Stimulated activated CD4-positive, alpha-beta T cell treated with anti-CD3 and anti-CD28 coated beads, Interleukin-1b, Interleukin-23, amount 100 ng/mL, for 1 hour (primary cell): ENCODE results near the gene HOXA1.

Source experiments
- DNase-seq, 2 donors: peaks; one replicate each; pipeline ENCODE4 v3.0.0-alpha.2; 2020; ENCODE audit warnings: low read depth in 2 of 2

Gene HOXA1

DNA sequence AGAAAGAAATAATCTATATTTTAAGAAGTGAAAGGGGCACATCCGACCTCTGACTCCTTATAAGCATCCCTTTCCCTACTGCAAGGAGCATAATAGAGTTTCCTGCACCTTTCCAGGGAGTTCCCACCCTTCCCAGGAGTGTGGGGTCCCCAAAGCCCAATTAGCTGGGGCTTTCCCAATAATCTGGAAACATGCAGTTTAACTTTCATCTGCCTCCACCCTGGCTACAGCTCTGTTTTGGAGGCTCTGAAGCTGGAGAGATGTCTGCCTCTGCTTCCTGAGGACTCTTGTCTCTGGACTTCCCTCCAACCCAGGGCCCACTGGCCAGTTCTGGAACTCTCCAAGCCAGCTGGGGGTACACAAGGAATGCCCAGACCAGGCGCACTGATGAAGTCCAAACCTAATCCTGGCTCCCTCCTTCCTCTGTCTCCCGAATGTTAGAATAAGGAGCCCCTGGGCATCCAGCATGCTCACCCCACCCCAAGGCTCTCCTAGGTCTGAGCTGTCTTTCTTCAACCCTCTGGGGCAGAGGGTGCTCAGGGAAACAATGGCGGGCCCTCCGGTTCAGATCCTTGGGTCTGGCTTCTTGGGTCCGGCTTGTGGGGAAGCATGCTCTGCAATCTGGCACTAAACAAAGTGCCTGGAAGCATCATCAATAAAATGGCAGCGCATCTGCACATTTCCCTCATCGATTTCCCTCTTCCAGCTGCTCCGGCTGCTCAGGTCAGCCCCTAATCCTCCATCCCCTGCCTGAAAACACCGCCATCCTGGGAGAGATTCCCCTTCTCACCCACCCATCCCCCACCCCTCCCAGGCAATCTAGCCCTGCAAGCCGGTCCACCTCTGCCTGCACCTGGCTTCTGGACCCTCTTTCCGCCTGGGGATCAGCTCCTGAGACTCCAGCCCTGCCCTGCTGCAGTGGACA lies 21.4 kb upstream of the HOXA1 start:
- no peak for DNase-seq

DNA sequence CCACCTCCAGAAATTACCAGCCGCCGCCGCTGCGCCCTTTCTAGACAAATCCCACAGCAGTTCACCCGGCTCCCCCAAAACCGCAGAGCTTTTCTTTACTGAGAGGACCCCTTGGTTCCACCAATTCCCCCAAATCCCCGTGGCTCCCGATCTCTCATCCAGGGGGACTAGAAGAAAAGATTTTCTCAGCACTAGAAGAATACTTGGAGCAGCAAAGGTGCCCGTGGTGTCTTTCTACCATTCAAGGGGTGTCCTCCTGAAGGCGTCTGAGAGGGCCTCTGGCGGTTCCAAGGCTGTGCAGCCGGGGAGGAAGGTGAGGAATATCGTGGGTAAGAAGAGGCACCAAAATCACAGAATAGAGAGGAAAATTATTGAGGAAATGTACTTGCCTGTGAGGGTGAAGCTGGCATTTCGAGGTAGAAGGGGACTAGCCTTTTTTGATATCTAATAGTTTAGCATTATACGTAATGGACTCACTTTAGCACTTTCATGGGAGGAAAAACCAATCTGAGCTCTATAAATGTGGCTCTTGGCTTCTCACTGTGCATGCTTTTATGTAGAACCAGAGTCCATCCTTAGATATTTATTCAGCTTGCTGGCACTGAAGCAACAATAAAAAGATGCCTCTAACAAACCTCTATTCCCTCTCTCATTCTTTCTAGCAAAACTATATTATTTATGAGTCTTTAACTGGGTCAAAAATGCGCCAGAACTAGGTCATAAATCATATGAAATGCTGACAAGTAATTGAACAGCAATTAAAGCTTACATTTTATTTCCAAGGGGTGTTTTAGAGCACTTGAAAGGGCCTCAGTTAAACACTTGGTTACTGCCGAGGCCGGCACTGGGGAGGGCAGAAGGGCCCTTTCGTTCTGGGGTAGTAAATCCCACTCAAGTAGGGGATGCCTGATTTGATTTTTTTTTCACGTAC lies 20.5 kb upstream of the HOXA1 start:
- DNase-seq, result no peak

DNA sequence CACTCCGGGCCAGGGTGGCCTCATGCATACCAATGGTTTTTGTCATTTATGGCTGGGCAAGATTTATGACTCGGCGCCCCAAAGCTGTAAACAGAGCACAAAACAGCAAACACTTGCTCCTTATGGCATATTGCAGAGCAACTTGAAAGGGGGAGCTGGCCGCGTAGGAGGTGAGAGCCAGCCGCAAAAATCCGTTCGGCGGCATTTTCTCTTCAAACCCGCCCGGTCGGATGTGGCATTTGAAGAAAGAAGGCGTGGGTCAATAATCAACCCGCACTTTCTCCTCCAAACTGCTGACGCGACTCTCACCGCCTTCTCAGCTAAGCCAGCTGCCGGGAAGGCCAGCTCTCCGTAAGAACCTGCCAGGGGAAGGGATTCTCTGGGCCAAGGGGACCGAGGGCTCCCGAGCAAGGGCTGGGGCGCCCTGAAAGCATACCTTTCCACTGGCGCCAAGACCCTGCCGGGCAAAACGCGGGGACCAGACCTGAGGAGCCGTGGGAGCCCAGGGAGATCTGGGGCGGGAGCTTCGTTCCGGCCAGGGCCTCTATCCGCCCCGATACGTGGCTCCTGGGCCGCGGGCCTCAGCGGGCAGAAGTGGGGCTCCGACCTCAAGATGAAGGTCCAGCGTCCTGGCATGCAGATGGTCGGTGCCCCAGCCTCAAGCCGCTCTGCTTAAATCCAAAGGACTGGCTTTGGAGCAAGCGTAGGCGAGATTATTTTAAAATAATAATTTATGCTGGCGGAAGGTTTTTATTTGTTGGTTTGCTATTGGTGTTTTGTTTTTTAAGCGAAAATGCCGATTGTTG lies 19.6 kb upstream of the HOXA1 start:
- no peak for DNase-seq

DNA sequence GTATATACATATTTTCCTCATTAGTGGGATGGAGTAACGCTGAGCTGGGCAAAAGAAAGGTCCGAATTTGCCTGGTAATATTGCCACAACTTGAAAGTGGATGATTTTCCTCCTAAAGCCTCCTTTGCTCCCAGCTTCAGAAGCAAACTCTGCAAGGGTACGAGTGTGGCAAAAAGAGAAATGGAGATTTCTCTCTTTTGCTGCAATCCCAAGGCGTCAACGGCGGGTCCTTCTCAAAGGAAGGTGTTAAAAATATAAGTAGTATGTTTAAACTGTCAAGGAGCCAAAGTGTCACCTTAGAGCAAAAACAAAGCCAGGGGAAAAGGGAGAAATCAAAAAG lies 19.1 kb upstream of the HOXA1 start:
- no peak for DNase-seq

DNA sequence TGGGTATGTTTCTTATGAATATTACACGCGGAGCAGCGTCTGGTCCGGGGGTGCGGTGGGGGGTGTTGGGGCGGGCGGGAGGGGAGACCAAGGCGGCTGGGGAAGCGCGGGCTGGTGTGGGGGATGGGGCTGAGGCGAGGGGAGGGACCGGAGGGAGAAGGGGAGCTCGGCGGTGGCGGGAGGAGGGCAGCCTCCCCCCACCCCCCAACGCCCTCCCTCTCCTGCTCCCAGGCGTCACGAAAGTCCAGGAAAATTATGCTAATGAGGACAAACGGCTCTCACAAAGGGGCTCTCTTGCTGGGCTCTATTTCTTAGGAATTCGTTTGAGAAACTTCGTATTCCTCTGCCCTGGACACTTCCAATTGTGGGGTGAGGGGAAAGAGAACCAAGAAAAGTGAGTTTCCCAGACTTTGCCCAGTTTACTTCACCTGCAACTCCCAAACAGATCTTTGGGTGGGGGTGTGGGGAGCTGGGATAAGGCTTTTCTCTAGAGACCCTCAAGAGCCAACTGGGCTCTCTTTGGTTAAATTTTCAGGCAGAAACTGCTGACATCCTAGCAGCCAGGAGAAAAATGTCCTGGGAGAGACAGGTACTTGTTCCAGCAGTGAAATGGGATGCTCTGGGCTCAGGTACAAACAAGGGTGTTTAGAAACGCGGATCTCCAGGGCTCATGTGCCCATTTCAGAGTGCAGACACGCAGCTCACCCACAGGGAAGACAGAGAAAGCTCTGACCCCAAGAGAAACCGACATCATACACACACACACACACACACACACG lies 18.4 kb upstream of the HOXA1 start:
- DNase-seq, result no peak

DNA sequence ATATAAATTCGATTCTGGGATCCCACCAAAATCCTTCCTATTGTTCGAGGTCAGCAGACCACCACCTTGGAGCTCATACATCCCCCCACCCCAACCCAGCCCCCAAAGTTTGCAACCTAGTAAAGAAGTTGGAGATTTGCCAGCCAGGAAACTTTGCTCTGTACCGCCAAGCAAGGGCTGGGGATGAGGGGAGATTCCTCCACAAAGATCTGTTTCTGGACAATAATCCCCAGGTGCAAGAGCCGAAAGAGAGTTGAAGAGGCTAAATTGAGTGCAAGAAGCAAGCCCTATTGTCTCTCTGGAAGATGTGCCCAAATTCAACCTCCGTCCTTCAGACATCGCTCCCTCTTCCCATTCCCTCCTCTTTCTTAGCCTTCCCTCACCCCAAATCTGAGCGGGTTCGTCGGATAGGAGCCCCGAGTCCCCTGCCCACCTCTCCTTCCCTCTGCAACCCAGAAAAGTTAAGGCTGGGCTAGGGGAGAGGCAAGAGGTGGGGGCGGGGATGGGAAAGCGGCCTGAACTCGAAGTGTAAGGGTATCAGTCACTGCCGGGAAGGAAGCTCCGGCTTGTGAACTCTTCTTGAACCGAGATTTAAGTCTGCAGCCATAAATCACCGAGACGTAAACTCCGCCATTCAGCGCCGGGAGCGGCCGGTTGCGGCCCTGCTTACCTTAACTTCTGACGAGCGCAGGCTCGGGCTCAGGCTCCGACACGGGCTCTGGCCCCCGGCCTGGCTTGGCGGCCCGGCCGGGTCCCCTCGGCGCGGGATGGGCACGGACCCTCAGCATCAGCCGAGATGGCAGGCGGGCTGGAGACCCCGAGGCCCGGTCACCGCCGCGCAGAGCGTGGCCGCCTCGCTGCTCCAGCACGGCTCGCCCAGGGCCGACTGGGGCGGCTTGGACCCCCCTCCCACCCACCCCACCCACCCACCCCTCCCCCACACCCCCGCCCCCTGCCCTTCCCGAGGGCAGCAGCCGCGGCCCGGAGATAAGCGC lies 17.5 kb upstream of the HOXA1 start:
- no peak for DNase-seq

DNA sequence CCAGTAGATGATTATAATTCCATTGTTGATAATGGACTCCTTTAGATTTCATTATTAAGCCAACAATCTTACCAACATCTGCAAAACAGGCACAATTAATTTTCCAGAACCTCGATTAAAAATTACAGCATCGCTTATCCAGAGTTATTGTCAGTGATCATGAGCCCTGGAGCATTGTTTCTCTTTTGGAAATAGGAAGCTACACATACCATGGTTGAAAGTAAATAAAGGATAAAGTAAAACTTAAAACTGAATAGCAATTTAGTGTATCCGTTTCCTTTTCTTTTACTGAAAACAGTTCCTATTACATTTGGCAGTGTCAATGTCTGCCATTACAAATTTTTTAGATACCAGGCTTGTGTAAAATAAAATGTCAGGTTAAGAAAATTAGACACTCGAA lies 16.6 kb upstream of the HOXA1 start:
- DNase-seq, result no peak

DNA sequence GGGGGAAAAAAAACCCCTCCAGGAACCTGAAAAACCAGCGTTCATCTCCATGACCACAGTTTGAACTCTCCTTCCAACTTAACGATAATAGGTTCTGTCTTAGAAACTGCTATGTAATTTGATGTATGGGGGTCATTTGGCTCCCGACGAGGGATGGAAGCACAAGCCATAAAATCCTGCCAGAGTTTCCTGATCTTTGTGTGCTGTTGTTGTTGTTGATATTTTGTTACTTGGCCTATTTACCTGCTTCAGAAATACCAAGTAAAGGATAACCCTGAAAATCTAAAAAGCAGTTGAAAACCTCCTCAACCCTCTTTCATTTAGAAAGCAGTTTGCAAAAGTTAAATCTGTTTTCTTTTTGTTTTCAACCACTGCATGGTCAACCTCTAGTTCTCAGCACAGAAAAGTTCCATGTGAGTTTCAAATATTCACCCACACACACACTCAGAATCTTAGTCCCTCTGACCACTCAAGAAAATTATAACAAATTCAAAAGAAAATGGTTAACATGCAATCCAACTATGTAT lies 16.0 kb upstream of the HOXA1 start:
- DNase-seq, result no peak

DNA sequence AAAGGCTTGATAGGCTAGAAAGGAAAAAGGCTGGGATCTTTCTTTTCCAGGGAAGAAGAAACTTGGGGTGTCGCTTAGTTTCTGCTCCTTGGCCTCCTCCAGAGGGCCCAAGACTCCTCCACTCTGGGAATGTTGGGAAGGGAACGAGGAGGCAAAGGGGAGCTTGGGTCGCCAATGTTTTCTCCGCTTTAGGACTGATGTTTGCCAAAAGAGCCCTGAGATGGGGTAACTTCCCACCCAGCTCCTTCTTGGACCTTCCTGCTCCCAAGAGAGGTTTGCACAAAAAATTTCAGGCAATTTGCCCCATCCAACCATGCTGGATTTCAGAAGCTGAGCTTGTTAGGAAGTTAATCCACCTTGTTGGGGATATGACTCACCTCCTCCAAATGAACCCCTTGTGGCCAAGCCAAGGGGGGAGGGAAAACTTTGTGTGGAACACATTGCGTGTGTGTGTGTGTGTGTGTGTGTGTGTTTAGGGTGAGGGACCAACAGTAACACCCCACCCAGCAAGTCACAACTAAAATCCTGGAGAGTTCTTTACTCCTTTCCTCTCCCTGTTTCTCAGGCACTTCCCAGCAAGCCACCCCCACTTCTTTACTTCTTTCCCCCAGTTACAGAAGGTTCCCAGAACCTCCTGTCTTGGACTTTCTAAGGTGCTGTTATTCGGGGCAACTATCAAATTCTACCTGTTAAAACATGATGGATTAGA lies 15.4 kb upstream of the HOXA1 start:
- no peak for DNase-seq

DNA sequence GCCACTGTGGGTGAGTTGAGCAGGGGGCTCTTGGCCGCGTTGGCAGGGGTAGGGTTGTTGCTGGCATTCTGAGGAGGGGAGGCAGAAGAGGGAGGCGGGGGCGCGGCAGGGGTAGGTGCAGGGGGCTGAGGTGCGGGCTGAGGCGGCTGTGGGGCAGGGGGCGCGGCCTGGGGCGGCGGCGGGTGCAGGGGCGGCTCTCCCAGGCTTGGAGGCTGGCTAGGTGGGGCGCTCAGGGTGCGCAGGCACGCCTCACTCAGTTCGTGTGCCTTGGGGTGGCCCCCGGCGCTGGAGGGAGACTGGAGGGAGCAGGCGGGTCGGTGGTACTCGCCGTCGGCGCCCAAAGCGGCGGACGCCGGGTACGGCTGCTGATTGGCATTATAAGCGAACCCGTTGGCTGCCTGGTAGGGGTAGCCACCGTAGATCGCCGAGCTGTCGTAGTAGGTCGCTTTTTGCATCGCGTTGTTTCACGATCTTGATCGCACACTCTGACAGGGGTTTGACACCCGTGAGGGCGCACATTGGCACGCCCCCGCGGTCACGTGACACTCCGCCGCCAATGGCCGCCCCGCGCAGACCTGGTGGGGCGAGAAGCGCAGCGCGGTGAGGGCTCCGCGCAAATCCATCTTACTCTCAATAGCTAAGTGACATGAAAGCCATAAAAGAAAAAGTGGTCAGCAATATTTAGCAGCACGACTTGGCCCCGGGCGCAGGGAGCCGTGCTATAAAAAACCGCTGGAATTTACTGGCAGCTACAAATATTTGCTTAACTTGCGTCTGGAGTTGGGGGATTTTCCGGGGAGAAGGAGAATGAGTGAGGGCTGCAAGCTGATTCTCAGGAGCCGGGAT lies 14.6 kb upstream of the HOXA1 start:
- no peak for DNase-seq

DNA sequence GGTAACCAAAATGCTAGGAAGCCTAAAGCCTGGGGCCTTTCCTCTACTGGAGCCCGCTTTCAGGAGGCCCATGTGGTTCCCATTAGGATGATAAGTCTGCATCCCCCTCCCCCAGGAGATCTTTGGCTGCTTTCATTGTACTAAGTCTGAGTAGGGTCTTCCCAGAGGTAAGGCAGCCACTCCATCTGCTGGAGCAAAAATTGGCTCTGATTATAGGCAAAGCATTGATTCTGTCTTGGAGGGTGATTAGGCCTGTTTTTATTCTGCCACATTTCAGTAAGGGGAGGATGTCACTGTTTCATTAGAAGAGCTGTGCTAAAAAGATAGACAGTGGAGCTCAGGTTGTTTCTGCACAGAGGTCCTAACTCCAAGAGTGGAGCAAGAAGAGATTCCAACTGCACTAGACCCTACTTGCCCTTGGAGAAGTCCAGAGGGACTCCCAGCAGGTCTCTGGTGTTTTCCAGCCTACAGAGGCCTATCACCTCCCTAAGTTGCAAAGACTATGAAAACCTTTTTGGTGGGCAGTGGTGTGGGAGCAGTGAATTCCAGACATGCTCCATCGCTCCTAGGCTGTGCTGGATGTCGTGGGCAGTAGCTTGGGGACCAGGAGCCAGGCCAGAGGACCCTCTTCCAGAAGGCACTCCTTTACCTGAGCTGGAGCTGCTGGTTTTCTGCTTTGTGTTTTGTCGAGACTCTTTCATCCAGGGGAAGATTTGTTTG lies 13.8 kb upstream of the HOXA1 start:
- no peak for DNase-seq

DNA sequence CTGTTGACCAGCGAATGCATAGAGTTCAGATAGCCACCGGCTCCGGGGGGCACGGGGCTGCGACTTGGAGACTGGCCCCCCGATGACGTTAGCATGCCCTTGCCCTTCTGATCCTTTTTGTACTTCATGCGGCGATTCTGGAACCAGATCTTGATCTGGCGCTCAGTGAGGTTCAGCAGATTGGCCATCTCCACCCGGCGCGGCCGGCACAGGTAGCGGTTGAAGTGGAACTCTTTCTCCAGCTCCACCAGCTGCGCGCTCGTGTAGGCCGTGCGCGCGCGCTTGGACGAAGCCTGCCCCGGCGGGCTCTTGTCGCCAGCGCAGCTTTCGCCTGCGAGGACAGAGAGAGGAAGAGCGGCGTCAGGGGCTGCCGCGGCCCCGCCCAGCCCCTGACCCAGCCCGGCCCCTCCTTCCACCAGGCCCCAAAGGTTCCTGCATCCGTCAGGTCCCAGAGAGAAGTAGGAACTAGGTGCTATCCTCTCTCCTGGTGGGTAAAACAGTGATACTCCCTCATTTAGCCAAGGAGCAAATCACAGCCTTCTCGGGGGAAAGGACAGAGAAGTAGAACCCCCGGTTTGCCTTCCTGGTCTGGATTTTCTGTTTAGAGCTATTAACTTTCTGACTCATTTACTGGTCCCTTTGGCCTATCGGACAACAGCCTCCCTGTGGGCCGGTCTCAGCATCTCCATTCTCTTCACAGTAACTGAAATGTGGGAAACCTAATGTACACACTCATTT lies 12.8 kb upstream of the HOXA1 start:
- DNase-seq, result no peak

DNA sequence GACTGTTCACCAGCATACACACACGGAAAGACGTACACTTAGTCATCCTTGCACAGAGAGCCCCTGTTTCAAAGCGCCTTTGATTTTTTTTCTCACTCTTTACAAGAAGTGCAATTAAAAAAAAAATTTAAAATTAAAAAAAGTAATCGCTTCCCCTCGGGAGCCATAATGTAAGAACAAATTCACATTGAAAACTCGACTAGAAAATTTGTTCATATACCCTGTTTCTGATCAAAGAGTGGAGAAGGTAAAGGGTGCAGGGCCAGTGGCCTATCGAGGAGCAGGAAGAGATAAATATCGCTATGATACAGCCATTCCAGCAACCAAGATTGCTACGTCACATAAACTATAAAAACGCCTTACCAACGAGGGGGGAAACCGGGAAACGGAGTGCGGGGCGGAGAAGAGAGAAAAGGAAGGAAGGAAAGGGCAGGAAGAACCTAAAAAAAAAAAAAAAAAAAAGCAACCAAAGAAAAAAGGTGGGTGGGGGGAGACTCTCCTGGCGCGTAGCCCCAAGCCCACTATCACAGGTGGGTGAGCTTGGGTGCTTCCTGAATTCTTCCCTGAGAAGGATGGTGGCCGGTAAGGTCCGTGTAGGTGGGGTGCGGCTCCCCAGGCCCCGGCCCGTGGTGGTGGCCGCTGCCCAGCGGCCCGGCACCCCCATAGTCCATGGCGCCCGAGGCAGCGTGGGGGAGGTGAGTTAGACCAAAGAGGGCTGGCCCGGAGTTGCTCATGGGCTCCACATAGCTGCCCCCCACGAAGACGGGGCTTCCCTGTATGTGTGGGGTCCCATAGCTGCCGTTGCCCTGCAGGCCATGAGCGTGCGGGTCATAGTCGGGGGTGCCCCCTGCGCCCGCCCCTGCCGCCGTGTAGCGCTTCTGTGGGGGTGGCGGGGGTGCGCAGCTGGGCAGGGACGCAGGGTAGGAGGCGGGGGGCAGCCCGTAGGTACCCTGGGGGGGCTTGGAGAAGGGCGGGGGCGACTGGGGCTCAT lies 11.9 kb upstream of the HOXA1 start:
- DNase-seq, result no peak

DNA sequence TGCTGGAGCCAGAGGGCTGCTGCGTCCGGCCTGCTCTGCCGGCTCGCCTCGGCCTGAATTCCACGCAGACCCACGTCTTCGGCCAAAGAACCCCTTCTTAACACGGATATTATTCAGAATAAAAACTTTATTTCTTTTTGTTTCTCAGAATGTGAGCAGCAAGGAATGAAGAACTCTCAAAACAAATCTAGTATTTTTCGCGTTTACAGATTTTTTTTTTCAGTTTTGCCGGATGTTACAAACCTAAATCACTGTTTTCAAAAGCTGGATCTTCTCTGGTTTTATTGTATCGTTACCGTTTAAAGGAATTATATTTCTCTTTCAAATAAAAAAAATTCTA lies 11.1 kb upstream of the HOXA1 start:
- DNase-seq, result no peak

DNA sequence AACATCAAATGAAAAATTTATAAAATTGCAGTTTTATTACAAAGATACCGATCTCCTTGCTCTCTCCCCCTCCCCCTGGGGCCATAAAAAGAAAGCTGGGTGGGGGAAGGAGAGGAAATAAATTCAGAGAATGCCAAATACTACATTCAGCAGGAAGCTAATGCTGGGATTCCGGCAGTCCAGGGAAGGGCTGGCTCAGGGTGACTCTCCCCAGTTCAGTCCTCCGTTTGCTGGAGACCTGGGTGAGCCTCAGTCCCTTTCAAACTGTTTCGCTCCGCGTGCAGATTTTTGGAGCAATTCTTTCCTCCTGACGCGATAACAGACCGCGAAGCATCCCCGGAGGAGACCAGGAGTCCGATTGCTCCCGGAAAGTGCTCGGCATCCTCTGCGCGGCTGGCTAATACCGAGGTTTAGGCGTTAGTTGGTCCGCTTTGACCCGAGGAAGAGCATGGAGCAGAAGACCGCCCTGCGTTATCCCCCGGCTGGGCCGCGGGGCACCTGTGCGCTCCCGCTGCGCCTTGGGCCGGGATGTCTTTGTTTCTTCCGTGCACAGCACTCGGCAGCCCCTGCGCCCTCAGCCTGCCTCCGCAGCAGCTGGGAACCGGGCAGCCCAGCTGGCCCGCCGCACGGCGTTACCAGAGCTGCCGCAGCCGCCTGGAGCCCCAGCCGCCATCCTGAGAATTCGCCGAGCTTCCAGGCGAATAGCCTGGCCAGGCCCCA lies 10.5 kb upstream of the HOXA1 start:
- no peak for DNase-seq
